Loucy (cell line): ENCODE data around the gene TPM4.

Source experiments
- CTCF ChIP-seq: fragments of 200-600 bp; sonication (generic); conservative IDR thresholded peaks from 2 replicates; pipeline ENCODE4 v1.5.1; 2014; ENCODE audit warnings: mild to moderate bottlenecking, antibody characterized with exemption, low read length
- EZH2phosphoT487 ChIP-seq: fragments of 200-600 bp; IDR thresholded peaks from 2 replicates; pipeline ENCODE4 v1.6.1; 2018; ENCODE audit warnings: antibody characterized with exemption, mild to moderate bottlenecking, moderate library complexity, borderline replicate concordance

GRCh38 chr19:16134510-16134909 lies 58.2 kb downstream of the TPM4 start:
- no peak for TF ChIP-seq CTCF
- no peak for TF ChIP-seq EZH2phosphoT487
